Vagina (tissue), 2 donors: ENCODE data around the gene RFC4. TPM values are rescaled to one million over a fixed set of nuclear protein-coding genes. Genes with fewer than 3 reads are reported as not detected.
A peak's percentile ranks its signal among the peaks of the same experiment; 100 is the strongest.

Source experiments
- DNase-seq, 2 donors: peaks; one replicate each; pipeline ENCODE4 v3.0.0-alpha.2; 2017; ENCODE audit errors: extremely low spot score in 2 of 2
- H3K27ac ChIP-seq: fragments of 200-600 bp; sonication (generic); one replicate; pipeline ENCODE4 v1.5.1; 2019
- H3K27me3 ChIP-seq: fragments of 200-600 bp; sonication (generic); one replicate; pipeline ENCODE4 v1.5.1; 2019
- H3K36me3 ChIP-seq, 2 donors: fragments of 200-600 bp; sonication (generic); one replicate each; pipeline ENCODE4 v1.5.1; 2017 to 2019
- H3K4me1 ChIP-seq: fragments of 200-600 bp; sonication (generic); one replicate; pipeline ENCODE4 v1.5.1; 2019
- H3K4me3 ChIP-seq, 2 donors: fragments of 200-600 bp; sonication (generic); 1 replicate in 1 of 2; 2 replicates in 1 of 2; pipeline ENCODE4 v1.5.1; 2016 to 2019
- H3K9me3 ChIP-seq: fragments of 200-600 bp; sonication (generic); one replicate; pipeline ENCODE4 v1.5.1; 2019
- POLR2A ChIP-seq, 2 donors: fragments of 450-650 bp; IDR thresholded peaks; one replicate each; pipeline ENCODE4 v1.6.1; 2017; ENCODE audit warnings: antibody characterized with exemption in 2 of 2, mild to moderate bottlenecking in 2 of 2, moderate library complexity in 2 of 2
- POLR2AphosphoS5 ChIP-seq, 2 donors: sonication (generic); formaldehyde crosslinking; IDR thresholded peaks; one replicate each; pipeline ENCODE4 v1.9.0; 2017; ENCODE audit warnings: antibody characterized with exemption in 2 of 2, mild to moderate bottlenecking in 2 of 2, low read depth in 1 of 2; ENCODE audit not compliant: insufficient read depth in 1 of 2
- intact Hi-C: fragments of 100-400 bp; cut with DNase I; formaldehyde crosslinking; loops from one replicate; pipeline ENCODE4 v1.15.1; 2023
- total RNA-seq: library from RNA; depleted of rRNA; stranded (reverse); fragments of >200 nt; gene quantifications from one replicate; pipeline ENCODE4 v1.2.3, GENCODE V29; 2016
- TF ChIP-seq, protein P1 (sequence below), 3 experiments: fragments of 450-650 bp in 2 of 3; fragments of 200-600 bp in 1 of 3; sonication (generic) in 1 of 3; IDR thresholded peaks; one replicate each; pipeline ENCODE4 v1.5.1; 2017 to 2019; ENCODE audit warnings: antibody characterized with exemption in 3 of 3, mild to moderate bottlenecking in 2 of 3, moderate library complexity in 2 of 3

RFC4 gene
- total RNA-seq, 1 donor from 2014 or later: 8.3 TPM

DNA sequence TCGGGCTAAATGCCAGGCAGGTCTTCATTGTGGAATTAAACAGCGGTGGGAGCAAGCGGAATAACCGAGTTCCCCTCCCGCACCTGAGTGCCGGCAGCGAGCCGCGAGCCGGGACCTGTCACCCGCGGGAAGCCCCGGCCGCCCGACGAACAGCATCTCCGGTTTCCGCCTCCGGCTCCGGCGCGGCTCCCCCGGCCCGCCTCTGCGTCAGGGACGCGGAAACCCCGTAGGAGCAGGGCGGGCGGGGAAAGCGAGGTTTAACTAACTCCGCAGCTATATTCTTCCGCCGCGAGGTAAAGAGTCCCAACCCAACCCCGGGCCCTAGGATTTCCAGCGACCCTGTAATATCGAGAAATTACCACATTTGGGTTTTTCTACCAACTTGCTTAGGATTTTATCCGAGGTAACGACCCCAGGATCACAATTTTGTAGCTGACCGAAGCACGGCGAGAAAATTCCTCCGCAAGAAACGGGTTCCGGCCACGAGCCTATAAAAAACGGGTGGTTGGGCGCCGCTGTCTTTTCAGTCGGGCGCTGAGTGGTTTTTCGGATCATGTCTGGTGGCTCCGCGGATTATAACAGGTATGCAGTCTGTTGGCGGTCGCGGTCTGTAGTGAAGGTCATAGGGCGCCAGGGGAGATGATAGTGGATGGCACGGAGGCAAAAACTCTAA lies 23.1 kb downstream of the RFC4 start, which contains the start of gene EIF4A2:
Gene EIF4A2, plus strand, starts transcription at position 520 of the 673 bp plus-strand sequence. Its CDS starts 34 bp downstream, at position 554.
- H3K9me3 ChIP-seq: no peaks in the 10 kb centered on the region
- no peaks in the 10 kb centered on the region for H3K27me3 ChIP-seq
- H3K4me1 ChIP-seq: peaks cover 40% of the 10 kb centered on the region
- peak within 1 kb of the TSS; percentile 99 for H3K27ac ChIP-seq
- TF ChIP-seq POLR2A (IDR thresholded peaks at IDR 0.05) (peak in 1 of 2 donors; percentile 86), POLR2AphosphoS5 (IDR thresholded peaks at IDR 0.05; ENCODE audit: insufficient read depth in 1 of 2, low read depth in 1 of 2) (peak; percentile 92 to 93)
- TF ChIP-seq, protein P1, sequence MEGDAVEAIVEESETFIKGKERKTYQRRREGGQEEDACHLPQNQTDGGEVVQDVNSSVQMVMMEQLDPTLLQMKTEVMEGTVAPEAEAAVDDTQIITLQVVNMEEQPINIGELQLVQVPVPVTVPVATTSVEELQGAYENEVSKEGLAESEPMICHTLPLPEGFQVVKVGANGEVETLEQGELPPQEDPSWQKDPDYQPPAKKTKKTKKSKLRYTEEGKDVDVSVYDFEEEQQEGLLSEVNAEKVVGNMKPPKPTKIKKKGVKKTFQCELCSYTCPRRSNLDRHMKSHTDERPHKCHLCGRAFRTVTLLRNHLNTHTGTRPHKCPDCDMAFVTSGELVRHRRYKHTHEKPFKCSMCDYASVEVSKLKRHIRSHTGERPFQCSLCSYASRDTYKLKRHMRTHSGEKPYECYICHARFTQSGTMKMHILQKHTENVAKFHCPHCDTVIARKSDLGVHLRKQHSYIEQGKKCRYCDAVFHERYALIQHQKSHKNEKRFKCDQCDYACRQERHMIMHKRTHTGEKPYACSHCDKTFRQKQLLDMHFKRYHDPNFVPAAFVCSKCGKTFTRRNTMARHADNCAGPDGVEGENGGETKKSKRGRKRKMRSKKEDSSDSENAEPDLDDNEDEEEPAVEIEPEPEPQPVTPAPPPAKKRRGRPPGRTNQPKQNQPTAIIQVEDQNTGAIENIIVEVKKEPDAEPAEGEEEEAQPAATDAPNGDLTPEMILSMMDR (IDR thresholded peaks at IDR 0.05): peak in 1 of 3 experiments; percentile 7
- intact Hi-C loops: loop anchor here (5.0 kb wide), 1 partner anchor 846 kb away; the partner anchor contains the start of gene TRA2B
- peak within 1 kb of the TSS; percentile 60 to 76 for H3K4me3 ChIP-seq
- peak in 1 of 2 donors; percentile 94 for DNase-seq
- H3K36me3 ChIP-seq: peaks cover 0 to 36% of the 10 kb centered on the region in 2 donors

DNA sequence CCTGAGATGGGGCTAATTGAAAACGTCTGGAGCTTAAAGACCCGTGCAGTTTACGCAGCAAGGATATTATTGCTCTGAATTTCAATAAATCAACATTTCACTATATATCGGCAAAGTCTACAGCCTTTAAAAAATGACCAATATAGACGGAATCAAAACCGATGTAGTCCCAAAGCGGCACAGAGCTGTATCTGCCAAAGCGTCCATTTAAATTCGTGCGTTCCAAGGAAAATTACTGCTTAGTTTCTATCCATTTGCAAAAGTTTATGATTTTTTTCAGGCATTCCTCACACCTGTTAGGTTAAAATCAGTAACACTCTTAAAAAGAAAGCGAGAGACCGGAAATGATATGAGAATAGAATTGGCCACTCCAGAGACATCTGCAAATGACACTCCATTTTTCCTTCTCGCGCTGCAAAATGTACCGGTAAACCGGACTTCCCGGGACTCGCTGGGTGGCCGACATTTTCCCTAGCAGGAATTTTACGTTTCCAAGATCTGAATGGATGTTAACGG lies 23.7 kb downstream of the RFC4 start:
- Histone ChIP-seq H3K9me3 (no peaks in the 10 kb centered on the region), H3K4me1 (peaks cover 40% of the 10 kb centered on the region), H3K36me3 (peaks cover 0 to 31% of the 10 kb centered on the region in 2 donors), H3K4me3 (peak overlapping the region; percentile 60 to 76), H3K27ac (peak overlapping the region; percentile 99), H3K27me3 (no peaks in the 10 kb centered on the region)
- intact Hi-C loops: loop anchor here (5.0 kb wide), 1 partner anchor 845 kb away; the partner anchor contains the start of gene TRA2B
- DNase-seq: no peak
- TF ChIP-seq POLR2AphosphoS5 (IDR thresholded peaks at IDR 0.05; ENCODE audit: insufficient read depth in 1 of 2, low read depth in 1 of 2): no peak
- TF ChIP-seq POLR2A (IDR thresholded peaks at IDR 0.05): no peak
- TF ChIP-seq, protein P1 (IDR thresholded peaks at IDR 0.05): no peak

DNA sequence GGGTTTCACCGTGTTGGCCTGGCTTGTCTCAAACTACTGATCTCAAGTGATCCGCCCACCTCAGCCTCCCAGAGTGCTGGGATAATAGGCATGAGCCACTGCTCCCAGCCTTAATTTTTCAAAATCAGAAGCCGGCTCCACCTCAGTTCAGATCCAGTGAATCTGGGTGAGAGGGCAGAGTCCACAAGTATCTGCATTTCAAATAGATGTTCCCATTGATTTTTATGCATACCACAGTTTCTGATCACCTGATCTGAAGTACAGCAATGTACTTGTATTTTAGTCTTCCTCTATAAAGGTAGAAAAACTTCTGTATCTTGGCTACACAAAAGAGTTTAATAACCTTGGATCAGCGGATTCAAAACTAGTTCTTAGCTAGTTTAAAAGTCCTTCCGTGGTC lies 27.1 kb downstream of the RFC4 start:
- no peak for DNase-seq
- intact Hi-C loops: no loop called here
- H3K36me3 ChIP-seq: peaks cover 0 to under 1% of the 10 kb centered on the region in 2 donors
- H3K27ac ChIP-seq: no peak overlapping the region
- H3K4me1 ChIP-seq: peaks cover 7% of the 10 kb centered on the region
- H3K9me3 ChIP-seq: no peaks in the 10 kb centered on the region
- TF ChIP-seq POLR2AphosphoS5 (IDR thresholded peaks at IDR 0.05; ENCODE audit: insufficient read depth in 1 of 2, low read depth in 1 of 2): no peak
- no peak for TF ChIP-seq POLR2A (IDR thresholded peaks at IDR 0.05)
- TF ChIP-seq, protein P1 (IDR thresholded peaks at IDR 0.05): no peak
- no peak overlapping the region for H3K4me3 ChIP-seq
- H3K27me3 ChIP-seq: no peaks in the 10 kb centered on the region

DNA sequence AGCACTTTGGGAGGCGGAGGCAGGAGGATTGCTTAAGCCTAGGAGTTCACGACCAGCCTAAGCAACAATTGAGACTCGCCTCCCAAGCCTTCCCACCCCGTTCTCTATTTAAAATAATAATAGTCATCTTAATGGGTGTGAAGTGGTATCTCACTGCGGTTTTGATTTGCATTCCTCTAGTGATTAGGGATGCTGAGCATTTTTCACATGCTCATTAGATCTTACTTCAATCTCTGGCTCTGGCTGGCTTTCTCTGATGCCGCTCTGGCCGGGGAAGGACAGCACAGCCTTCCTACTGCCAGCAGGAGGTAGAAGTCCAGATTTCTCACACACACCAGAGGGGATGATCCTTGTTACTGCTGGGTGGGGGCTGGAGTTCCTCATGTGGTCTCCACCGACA lies 30.3 kb downstream of the RFC4 start:
- Histone ChIP-seq H3K27ac (no peak overlapping the region), H3K4me3 (no peak overlapping the region), H3K27me3 (no peaks in the 10 kb centered on the region), H3K4me1 (peaks cover 13% of the 10 kb centered on the region), H3K9me3 (no peaks in the 10 kb centered on the region), H3K36me3 (no peaks in the 10 kb centered on the region)
- intact Hi-C loops: no loop called here
- no peak for DNase-seq
- no peak for TF ChIP-seq POLR2A (IDR thresholded peaks at IDR 0.05)
- TF ChIP-seq, protein P1 (IDR thresholded peaks at IDR 0.05): no peak
- TF ChIP-seq POLR2AphosphoS5 (IDR thresholded peaks at IDR 0.05; ENCODE audit: insufficient read depth in 1 of 2, low read depth in 1 of 2): no peak
